ENCODE data around the gene C2orf92.
A peak's percentile ranks its signal among the peaks of the same experiment; 100 is the strongest.
"Not testable (repeated sequence)": the region's sequence is repeated elsewhere in the genome, so short reads cannot be mapped to it uniquely, and the experiment has no call there.

C2orf92 gene

DNA sequence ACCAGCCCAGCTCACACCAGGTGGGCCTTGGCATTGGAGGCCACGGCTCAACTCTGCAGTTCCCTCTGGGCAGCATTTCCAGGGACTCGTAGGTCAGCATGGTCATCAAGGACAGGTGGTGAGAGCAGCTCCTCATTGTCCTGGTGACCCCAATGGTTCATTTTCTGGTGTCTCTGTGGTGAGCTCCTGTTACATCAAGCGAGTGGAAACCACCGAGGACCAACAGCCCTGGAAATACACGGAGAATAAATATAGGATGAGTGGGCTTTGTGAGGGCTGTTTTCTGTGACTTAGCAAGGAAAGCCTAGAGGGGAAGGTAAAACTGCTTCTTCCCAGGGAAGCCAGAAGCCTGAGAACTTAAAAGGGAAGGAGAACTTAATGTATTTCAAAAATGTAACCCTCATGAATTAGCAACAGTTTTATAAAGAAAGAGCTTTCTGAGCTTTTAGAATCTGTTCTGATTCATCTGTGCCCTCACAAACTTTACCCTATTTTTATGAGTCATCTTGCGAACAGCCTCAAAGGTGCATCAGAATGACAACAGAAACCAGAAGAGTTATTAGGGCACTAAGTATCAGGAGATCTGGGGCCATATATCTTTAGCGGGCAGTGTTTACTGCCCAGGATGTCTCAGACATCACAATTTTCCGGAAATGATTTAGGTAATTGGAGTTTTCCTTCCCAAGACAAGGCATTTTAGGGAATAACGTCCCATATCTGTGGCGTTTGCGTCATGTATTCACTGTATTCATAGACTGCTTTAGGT is 18.7 kb downstream of the C2orf92 start:
- FAIRE-seq: peak; percentile 76

DNA sequence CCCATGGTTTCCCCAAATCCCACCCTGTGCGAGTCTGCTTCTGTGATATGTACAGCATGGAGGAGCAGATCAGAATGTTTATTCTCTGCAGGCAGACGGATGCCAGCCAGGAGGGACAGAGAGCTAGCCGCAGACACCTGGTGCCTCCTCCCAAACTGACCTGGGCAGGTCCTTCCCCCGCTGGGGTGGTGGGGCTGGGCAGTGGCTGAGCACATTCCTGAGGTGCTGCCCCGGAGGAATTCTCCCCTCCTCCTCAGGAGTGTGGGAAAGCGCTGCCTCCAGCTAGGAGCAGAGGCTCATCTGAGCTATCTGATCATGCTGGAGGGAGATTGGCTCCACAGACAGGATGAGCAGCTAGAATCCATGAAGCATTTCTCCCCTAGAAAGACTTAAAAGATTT is 21.7 kb downstream of the C2orf92 start:
- peak; percentile 13 for FAIRE-seq
- DNase-seq (ENCODE audit: insufficient read length, low spot score): no peak

More for the DNA sequence above, 18.7 kb downstream of the C2orf92 start:
- DNase-seq (ENCODE audit: insufficient read length, low spot score): no peak

DNA sequence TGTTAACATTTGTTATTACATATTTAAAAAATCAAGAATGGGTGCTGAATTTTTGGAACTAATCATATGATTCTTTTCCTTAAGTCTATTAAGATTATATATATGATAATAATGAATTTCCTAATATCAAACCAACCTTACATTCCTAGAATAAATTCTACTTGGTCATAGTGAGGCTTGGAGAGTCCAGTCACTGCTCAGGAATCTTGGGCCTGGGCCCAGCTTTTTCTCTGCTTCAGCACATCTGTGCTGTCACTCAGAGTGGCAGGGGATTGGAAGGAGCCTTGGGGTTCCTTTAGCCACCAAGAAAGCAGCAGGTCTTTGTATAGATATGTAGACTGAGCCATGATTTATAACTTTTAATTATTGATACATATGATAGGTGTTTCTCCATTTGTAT is 24.0 kb downstream of the C2orf92 start:
- no peak for FAIRE-seq
- no peak for DNase-seq (ENCODE audit: insufficient read length, low spot score)

DNA sequence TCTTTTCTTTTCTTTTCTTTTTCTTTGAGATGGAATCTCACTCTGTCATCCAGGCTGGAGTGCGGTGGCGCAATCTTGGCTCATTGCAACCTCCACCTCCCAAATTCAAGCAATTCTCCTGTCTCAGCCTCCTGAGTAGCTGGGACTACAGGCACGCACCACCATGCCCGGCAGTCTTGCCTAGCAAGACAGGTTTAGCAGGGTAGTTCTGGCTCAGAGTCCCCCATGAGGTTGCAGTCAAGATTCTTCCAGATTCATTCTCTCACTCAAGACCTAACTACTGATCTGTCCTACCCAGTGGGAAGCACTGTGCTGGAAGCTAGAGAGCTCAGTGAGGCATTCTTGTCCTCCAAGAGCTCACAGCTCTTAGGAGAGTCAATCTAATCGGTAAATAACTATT is 26.2 kb downstream of the C2orf92 start:
- FAIRE-seq: no peak
- DNase-seq (ENCODE audit: insufficient read length, low spot score): no peak

DNA sequence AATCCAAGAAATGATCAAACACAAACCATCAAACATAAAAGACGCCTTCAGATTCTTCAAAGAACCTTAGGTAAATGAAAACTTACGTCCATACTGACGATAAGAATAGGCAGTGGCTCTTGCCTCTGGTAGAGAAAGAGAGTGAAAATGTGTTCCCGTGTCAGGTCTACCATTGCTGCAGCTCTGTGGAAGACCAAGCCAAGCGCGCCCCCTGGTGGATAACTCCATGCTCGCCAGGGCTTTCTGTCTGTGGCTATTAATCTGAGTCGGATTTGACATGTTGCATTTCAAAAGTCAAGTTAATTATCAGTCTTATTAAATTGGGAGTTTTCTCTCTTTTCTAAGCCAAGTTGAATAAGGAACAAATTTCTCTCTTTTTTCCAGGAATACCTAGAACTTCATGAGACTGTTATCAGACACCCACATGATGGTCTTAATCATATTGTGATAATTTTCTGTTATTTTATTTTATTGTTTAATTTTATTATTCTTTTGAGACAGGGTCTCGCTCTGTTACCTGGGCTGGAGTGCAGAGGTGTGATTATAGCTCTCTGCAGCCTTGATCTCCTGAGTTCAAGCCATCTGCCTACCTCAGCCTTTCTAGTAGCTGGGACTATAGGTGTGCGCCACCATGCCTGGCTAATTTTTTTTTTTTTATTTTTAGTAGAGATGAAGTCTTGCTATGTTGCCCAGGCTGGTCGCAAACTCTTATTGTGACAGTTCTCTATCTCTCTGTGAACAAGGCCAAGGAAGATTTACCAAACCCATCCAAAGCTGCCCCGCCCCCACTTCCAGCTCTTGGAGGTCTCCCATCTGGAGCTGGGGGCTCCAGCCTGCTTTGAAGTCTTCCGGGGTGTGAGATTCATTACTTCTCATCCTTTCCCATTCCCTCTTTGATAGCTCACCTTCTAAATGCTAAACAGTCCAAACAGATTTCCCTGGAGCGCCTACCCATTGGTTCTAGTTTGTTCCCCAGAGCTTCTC is 28.0 kb downstream of the C2orf92 start:
- peak; percentile 80 for FAIRE-seq
- DNase-seq (ENCODE audit: insufficient read length, low spot score): peak; percentile 93

DNA sequence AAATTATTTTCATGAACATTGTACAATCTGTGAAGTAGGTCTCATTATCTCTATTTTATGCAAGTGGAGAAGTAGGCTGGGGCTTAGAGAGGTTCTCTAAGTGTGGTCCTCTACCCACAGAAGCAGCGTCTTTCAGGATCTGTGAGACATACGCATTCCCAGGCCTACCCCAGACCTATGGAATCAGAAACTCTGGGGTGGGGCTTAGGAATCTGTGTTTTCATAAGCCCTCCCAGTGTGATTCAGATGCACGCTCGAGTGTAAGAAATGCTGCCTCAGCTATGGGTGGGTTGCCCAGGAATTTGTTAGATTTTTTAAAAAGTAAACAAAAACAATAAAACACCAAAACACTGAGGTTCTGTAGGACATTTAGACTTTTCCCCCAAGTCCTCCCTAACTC is 29.0 kb downstream of the C2orf92 start:
- FAIRE-seq (no peak), DNase-seq (ENCODE audit: insufficient read length, low spot score) (no peak)

DNA sequence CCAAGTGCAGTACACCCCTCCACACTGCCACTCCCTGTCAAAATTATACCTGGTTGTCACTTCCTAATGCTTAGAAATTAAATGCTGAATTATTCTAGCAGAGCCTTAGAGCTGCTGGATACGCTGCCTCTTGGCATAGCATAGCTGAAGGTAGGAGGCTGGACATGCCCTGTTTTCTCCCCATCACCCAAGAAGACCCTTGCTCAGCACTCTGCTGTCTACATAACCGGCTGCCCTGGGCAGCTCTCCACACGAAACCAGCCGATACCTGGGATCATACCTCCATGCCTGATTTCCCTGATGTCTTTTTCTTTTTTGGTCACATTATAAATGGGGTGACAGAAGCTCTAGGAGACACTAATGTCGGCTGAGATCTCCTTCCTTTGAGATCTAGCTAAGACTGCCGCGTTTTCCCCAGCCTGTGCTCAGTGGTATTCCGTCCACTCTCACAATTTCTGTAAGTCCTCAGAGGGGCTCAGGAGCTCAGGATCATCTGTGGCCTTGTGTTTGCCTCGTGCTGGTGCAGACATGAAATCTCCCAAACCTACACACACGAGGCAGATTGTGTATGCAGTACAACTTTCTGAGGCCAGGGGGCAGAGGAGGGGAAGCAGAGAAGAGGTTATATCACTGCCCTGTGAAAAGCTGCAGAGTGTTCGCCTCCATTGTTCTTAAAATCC is 30.4 kb downstream of the C2orf92 start:
- FAIRE-seq (peak; percentile 66), DNase-seq (ENCODE audit: insufficient read length, low spot score) (peak; percentile 73)

DNA sequence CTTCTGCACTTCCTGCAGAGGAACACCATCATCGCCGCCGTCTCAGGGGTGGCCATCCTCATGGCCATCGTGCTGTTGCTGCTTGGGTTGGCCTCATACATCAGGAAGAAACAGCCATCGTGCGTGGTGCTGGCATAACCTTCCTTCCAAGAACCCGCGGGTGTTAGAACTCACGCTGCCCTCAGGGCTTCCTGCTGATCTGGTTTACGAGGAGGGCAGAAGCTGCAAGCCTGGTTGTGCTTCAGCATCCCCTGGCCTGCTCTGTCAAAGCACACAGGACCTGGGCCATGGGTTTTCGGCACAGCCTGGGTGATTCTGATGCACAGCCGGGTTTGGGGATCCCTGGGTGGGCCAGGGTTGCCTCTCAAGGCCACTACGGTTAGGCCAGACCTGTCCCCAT is 31.7 kb downstream of the C2orf92 start:
- FAIRE-seq: no peak
- no peak for DNase-seq (ENCODE audit: insufficient read length, low spot score)

DNA sequence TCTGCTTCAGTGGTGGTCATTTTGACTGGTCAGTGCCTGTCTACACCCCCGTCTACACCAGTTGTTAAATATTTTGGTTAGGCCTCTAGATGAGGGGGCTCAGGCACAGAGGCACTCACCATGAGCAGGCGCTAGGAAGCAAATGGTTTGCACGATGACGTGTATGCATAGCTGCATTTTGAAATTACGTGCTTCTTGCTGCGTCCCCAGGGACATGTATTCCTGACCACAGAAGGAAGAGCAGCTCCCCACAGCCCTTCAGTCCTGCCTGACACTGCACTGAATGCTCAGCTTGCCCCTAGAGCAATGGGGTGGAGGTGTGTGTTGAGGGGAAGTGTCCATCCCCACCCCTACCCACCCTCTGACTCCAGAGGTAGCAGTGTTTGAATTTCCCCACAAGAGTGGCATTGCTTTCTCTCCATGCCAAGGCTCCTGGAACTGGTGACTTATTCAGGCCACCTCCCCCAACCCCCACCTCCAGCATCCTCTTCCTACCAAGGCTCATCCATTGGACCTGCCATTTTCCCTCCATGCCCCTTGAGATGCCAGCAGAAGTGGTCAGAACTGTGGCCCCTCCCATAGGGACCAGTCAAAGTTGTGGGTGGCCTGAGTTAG is 32.4 kb downstream of the C2orf92 start:
- DNase-seq (ENCODE audit: insufficient read length, low spot score) (no peak), FAIRE-seq (no peak)

DNA sequence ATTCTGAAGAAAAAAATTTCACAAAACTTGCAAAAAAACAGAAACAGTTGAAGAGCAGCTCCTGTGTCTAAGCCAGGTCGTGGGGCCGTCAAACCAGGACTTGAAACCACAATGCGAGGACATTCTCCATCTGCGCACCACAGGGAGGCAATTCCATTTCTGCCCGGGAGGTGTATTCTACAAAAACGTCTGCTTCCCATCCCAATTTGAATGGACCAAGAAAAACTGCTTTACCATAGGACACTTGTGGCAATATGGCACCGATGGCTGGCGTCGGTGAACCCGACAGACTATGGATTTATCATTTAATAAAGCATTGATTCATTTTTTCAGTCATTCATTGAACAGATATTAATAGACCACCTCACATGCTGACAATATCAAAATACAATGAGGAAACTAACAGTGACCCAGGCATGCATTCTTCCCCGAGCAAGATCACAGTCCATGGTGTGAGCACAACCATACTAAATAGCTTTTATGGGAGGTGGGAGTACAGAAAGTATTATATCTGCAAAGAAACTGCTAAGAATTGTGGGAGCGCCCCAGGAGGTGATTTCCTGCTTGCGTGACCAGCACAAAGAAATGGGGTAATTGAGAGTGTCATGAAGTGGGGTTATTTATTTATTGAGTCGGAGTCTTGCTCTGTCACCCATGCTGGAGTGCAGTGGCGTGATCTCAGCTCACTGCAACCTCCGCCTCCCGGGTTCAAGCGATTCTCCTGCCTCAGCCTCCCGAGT is 33.4 kb downstream of the C2orf92 start:
- FAIRE-seq: no peak
- DNase-seq (ENCODE audit: insufficient read length, low spot score): no peak

DNA sequence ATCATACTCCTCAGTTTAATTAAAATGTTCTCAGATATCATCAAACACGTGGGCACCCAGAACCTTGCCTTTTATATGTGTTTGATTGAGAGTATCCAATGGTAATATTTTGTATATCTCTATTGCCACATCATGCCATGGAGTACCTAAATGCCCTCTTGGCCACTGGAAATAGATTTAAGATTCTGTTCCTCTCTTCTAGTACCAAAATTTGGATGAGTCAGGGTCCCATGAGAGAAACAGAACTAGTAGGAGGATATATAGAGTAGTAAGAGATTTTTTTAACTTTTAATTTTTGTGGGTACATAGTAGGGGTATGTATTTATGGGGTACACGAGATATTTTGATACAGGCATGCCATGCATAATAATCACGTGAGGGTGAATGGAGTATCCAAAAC is 34.2 kb downstream of the C2orf92 start:
- DNase-seq (ENCODE audit: insufficient read length, low spot score) (no peak), FAIRE-seq (no peak)

DNA sequence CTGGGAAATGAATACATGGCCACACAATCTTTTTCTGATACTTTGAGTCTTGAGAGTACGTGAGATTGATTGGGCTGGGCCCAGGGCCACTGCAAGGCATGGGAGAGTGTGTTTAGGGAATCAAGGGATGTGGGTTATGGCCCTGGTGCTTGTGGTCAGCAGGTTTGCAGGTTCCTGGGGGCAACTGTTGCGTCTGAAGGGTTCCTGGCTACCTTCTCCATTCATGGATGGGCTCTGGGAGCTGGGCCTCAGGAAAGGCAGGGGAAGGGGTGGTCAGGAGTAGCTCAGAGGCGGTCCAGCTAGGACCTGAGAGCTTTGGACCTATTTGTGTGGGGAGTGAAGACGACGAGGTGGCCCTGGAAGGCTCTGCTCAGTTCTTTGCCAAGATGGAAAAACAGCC is 35.5 kb downstream of the C2orf92 start:
- no peak for FAIRE-seq
- no peak for DNase-seq (ENCODE audit: insufficient read length, low spot score)

DNA sequence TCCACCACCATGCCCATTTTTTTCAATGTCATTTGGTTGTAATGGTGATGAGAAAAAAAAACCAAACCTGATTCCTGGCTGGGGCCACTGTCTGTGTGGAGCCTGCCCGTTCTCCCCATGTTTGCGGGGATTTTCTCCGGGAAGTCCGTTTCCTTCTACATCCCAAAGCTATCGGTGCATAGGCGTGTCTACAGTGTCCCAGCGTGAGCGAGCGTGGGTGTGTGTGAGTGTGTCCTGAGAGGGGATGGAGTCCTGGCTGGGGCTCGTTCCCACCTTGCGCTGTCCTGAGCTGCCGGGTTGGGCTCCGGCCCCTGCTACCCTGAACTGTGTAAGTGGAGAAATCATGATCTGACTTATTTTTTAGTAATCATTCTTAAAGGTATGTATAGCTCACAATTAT is 36.6 kb downstream of the C2orf92 start:
- FAIRE-seq: no peak
- no peak for DNase-seq (ENCODE audit: insufficient read length, low spot score)

DNA sequence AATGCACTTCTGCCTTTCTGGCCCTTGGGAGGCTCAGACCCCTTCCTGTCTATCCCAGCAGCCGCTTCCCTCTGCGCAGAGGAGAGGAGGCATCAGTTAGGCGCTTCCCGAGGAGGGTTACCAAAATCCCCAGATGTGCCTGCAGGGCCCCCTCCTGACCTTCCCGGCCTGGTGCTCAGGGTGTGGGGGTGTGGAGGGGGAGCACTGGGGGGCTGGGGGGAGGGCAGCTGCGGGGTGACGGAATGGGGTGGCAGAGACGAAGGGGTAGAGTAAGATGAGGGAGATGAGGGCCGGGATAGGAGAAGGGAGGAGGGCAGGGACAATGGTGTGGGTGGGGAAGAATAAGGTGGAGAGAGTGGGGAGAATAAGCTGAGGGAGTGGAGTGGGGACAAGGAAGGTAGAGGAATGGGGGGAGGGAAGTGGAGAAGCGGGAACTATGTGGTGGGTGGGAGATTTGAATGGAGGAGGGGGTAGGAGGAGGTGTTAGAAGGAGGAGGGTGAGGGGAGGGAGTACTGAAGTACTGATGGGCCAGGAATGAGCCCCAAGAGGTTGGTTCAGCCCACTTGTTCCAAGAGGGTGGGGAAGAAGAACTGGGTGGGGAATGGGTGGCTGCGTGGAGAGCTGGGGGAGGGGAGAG is 37.3 kb downstream of the C2orf92 start:
- no peak for FAIRE-seq

DNA sequence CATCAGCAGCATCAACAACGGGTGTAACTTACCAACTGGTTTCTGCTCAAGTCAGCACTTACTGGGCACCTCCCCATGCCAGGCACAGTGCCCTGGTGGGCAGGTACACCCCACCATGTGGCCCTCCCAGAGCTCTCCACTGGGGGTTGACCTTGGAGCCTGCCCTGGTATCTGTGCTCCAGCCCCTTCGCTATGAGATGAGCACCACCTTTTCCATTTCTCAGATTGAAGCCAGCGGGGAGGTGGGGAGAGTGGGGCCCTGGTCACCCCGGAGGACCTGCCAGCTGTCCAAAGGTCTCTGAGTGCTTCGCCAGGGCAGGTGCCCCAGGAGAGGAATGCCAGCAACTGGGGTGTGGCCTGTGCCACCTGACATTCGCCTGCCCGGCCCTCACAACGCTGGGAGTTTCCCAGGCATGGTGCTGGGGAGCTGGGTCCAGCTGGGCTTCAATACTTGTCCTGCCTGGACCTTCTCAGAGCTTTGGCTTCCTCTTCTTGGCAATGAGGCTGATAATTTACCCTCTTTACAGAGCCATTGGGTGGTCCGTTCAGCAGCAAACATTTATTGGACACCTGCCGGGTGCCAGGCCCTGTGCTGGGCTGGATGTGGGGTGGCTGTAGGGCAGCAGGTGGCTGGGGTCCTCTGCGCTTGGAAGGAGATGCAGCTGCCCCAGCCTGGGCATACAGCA is 38.0 kb downstream of the C2orf92 start:
- FAIRE-seq: no peak
- no peak for DNase-seq (ENCODE audit: insufficient read length, low spot score)

More for the DNA sequence above, 37.3 kb downstream of the C2orf92 start:
- DNase-seq (ENCODE audit: insufficient read length, low spot score): no peak

DNA sequence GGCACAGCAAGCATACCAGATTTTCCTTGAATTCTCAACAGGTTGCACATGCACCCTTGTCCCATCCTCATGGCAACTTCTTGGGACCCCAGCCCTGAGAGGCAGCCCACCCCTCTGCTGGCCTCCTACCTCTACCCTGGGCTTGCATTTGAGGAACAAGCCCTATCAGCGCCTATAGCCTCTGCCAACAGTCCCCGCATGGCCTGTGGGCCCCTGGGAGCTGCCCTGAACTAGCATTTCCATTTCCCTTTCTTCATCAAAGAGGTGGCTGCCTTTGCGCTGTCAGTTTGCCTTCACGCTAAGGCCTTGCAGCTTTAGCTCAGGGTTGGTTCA is 38.5 kb downstream of the C2orf92 start:
- FAIRE-seq: no peak

DNA sequence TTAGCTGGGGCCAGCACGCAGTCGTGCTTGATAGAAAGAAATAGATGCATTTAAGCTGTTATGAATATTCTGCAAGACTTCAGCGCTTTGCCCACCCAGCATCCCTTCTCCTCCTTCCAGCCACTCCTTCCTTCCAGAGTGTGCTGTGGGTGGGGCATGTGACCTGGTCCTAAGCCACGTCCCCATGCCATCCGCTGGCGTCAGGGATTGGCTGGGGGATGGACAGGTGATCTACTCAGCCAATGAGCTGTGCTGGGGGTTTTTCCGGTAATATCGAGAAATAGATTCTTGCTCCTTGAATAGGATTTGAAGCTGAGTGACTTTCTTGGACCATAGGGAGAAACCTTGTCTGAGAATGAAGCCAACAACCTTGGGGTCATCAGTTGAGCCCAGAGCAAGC is 39.1 kb downstream of the C2orf92 start:
- DNase-seq (ENCODE audit: insufficient read length, low spot score) (no peak), FAIRE-seq (peak; percentile 38)

More for the DNA sequence above, 38.5 kb downstream of the C2orf92 start:
- DNase-seq (ENCODE audit: insufficient read length, low spot score): no peak

DNA sequence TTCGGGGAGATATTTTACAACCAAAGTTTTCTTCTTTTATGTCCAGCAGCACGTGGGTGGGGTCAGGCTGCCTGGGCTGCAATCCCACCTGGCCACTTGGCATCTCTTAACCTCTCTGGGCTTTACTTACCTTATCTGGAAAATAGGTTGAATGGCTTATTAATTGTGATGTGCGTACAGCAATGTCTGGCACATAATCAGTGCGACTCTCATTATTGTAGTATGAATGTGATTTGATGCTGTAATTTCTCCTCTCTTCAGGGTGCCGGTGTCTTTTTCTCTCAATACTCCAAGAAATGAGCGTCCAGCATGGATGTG is 41.8 kb downstream of the C2orf92 start:
- FAIRE-seq: no peak
- DNase-seq (ENCODE audit: insufficient read length, low spot score): no peak

DNA sequence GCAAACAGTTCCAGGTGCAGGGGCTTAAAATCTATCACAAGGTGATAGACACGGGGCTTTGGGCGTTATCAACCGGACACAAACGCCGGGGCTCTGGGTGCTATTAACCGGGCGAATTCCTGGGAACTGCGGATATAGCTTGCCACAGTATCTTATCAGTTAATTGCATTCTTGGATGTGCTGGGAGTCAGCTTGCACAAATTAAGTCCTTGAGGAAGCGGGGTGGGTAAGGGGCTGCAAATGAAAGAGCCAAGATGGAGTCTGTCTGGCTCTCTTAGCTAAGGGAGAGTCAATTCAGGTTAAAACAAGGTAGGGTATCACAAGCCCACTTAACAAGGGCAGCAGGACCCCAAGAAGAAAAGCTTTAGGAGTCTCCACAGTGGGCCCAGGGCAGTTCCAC is 42.7 kb downstream of the C2orf92 start:
- not testable (repeated sequence) for FAIRE-seq; DNase-seq (ENCODE audit: insufficient read length, low spot score)

Data from HTR-8/SVneo (cell line).